NT2/D1 (cell line): ENCODE data around the gene LCE4A.

Source experiments
- SUZ12 ChIP-seq: IDR thresholded peaks from 2 replicates; pipeline ENCODE4 v1.6.1; 2011; ENCODE audit not compliant: insufficient read length, insufficient read depth; ENCODE audit errors: extremely low read depth
- ZNF274 ChIP-seq: IDR thresholded peaks from 2 replicates; pipeline ENCODE4 v1.6.1; 2011; ENCODE audit warnings: mild to moderate bottlenecking, low read depth, low read length

DNA sequence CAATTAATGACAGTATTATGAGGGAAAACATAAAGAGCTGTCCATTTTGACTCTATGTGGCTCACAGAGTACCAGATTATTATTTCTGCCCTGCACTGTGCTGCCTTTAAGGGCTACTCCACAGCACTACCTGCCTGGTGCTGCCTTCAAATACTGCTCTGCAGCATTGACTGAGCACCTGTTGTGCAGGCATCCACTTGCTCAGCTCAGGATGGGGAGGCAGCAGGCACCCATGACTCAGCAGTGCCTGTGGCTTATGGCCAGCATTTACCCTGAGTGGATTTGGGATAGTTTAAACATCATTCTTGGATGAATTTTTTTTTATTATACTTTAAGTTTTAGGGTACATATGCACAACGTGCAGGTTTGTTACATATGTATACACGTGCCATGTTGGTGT is 48.9 kb downstream of the LCE4A start:
- TF ChIP-seq SUZ12 (no peak), ZNF274 (no peak)
